Spleen (tissue), 7 donors: ENCODE measurements around the gene SLC22A9.

ENCODE experiments used
- CTCF ChIP-seq, 11 experiments: fragments of 200-600 bp in 7 of 11; fragments of 450-650 bp in 4 of 11; sonication (generic) in 4 of 11; IDR thresholded peaks in 8 of 11; conservative IDR thresholded peaks in 3 of 11; 1 replicate in 7 of 11; 2 replicates in 4 of 11; pipeline versions ENCODE4 v1.4.0 to v1.8.0; 2016 to 2021; ENCODE audit warnings: antibody characterized with exemption in 11 of 11, inconsistent platforms in 4 of 11, mild to moderate bottlenecking in 1 of 11
- POLR2A ChIP-seq, 3 donors: fragments of 450-650 bp; IDR thresholded peaks; one replicate each; pipeline ENCODE4 v1.5.1; 2017; ENCODE audit warnings: antibody characterized with exemption in 3 of 3, mild to moderate bottlenecking in 1 of 3
- donor health status: DM: no; HTN: no; CAD: no; lungs with moderate emphysema.
- donor health status: DM: no; HTN: no; CAD: no.
- donor health status: DM: no; HTN: no; CAD: no.

- TF ChIP-seq CTCF (IDR thresholded peaks at IDR 0.05 in 8 of 11, conservative IDR thresholded peaks at IDR 0.05 in 3 of 11): no peak
- no peak for TF ChIP-seq POLR2A (IDR thresholded peaks at IDR 0.05)
Observed at GRCh38 chr11:63337070-63337469, 32.5 kb upstream of the SLC22A9 start.
